PFSK-1 (cell line): ENCODE results near the gene GDPD4.

Experiments
- FOXP2 ChIP-seq: optimal IDR thresholded peaks from 2 replicates; pipeline ENCODE3; 2011; ENCODE audit warnings: borderline replicate concordance, control low read depth, inconsistent platforms; ENCODE audit not compliant: insufficient read depth; ENCODE audit errors: extremely low read length, extremely low read depth
- POLR2AphosphoS5 ChIP-seq: IDR thresholded peaks from 2 replicates; pipeline ENCODE4 v1.6.1; 2012; ENCODE audit warnings: low read depth, mild to moderate bottlenecking, control low read depth, low read length, moderate library complexity
- SIN3A ChIP-seq: IDR thresholded peaks from 2 replicates; pipeline ENCODE4 v1.6.1; 2012; ENCODE audit warnings: mild to moderate bottlenecking, low read length, moderate library complexity, borderline replicate concordance; ENCODE audit not compliant: insufficient read depth
- TAF1 ChIP-seq: IDR thresholded peaks from 2 replicates; pipeline ENCODE4 v1.6.1; 2012; ENCODE audit warnings: low read length, control low read depth, borderline replicate concordance; ENCODE audit not compliant: insufficient read depth
- TF ChIP-seq, protein P1 (sequence below), 2 experiments: IDR thresholded peaks; 2 replicates each; pipeline versions ENCODE4 v1.6.1 to v1.8.0; 2011 to 2012; ENCODE audit warnings: low read depth in 2 of 2, low read length in 2 of 2, control low read depth in 1 of 2, inconsistent platforms in 1 of 2, mild to moderate bottlenecking in 1 of 2, moderate library complexity in 1 of 2; ENCODE audit not compliant: insufficient read depth in 1 of 2

Gene GDPD4

DNA sequence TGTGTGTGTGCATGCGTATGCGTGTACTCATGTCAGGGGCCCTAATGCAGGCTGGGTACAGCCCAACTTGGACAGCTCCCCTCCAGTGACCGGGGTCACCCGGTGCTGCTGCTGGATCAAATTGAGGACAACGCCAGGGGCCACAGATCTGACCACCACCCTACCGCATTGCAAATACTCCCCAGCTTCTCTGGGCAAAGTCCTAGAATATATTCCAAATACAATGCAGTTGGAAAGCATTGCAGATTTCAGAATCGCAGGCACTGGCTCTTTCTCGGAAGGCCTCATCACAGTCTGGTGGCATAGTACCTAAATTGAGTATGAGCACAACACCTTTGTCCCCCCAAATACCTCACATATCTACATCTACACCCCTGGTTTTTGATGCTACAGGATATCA lies 130.2 kb downstream of the GDPD4 start:
- TF ChIP-seq FOXP2 = no peak
- no peak for TF ChIP-seq SIN3A
- TF ChIP-seq, protein P1, sequence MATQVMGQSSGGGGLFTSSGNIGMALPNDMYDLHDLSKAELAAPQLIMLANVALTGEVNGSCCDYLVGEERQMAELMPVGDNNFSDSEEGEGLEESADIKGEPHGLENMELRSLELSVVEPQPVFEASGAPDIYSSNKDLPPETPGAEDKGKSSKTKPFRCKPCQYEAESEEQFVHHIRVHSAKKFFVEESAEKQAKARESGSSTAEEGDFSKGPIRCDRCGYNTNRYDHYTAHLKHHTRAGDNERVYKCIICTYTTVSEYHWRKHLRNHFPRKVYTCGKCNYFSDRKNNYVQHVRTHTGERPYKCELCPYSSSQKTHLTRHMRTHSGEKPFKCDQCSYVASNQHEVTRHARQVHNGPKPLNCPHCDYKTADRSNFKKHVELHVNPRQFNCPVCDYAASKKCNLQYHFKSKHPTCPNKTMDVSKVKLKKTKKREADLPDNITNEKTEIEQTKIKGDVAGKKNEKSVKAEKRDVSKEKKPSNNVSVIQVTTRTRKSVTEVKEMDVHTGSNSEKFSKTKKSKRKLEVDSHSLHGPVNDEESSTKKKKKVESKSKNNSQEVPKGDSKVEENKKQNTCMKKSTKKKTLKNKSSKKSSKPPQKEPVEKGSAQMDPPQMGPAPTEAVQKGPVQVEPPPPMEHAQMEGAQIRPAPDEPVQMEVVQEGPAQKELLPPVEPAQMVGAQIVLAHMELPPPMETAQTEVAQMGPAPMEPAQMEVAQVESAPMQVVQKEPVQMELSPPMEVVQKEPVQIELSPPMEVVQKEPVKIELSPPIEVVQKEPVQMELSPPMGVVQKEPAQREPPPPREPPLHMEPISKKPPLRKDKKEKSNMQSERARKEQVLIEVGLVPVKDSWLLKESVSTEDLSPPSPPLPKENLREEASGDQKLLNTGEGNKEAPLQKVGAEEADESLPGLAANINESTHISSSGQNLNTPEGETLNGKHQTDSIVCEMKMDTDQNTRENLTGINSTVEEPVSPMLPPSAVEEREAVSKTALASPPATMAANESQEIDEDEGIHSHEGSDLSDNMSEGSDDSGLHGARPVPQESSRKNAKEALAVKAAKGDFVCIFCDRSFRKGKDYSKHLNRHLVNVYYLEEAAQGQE (IDR thresholded peaks at IDR 0.05; ENCODE audit: insufficient read depth in 1 of 2, low read depth in 2 of 2, low read length in 2 of 2) = no peak

DNA sequence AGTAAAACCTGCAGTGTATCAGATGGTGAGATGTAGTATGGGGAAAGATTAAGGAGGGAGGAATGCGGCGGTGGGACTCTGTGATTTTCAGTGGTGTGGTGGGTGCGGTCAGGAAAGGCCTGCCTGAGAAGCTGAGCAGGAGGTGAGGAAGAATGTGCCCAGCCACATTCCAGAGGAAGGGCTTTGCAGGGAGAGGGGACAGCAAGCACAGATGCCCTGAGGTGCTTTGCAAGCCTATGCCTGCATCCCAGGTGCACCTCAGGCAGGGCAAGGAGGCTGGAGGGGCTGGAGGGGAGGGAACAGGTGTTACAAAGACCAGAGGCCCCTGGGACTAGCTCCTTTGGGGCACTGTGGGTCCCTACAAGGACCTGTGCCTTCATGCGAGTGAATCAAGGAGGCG lies 131.4 kb downstream of the GDPD4 start:
- TF ChIP-seq POLR2AphosphoS5 (no peak), TAF1 (no peak)
- TF ChIP-seq, protein P1 (IDR thresholded peaks at IDR 0.05; ENCODE audit: insufficient read depth in 1 of 2, low read depth in 2 of 2, low read length in 2 of 2) = no peak

DNA sequence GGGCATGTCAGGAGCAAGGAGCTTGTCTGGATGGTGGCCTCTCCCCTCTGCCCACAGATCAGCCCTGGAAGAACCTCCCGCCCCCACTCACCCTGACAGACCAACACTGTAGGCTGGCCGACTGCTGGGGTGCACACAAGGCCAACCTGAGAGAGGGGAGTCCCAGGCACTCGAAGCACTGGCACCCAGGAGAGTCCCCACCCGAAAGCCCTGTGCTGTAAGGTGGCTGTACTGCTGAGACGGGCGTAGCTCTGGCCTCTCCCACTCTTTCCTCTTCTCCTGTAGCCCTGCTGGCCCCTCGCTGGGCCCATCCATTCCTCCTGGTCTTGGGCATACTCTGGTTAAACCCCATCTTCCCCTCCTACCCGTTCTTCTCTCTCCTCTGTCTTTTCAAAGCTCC lies 133.7 kb downstream of the GDPD4 start:
- no peak for TF ChIP-seq FOXP2
- no peak for TF ChIP-seq POLR2AphosphoS5
- TF ChIP-seq TAF1 = no peak
- TF ChIP-seq, protein P1 (IDR thresholded peaks at IDR 0.05; ENCODE audit: insufficient read depth in 1 of 2, low read depth in 2 of 2, low read length in 2 of 2) = no peak
- no peak for TF ChIP-seq SIN3A

DNA sequence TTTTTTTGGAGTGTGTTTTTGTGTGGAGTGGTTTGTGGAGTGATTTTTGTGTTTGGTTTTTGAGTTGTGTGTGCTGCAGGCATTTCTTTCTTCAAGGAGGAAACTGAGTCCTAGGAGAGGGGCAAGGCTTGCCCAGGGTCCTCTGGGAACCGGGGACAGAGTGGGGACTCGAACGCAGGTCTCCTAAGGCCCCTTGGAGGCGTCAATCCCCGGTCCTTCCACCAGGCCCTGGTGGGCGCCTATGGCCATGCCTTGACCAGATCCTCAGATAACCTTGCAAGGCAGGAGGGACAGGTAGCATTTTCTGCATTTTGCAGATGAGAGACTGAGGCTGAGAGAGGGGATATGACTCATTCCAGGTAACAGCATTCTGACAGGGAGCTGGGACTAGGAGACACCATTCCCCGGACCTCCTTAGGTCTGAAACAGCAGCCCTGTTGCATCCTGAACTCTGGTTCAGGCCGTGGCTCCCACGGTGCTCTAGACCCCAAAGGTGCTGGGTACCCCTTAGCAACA lies 134.3 kb downstream of the GDPD4 start:
- TF ChIP-seq SIN3A (no peak), POLR2AphosphoS5 (no peak), TAF1 (no peak), FOXP2 (no peak)
- TF ChIP-seq, protein P1 (IDR thresholded peaks at IDR 0.05; ENCODE audit: insufficient read depth in 1 of 2, low read depth in 2 of 2, low read length in 2 of 2) = no peak
